HG02938 (cell line): ENCODE results near the gene TRIM71.
"Not testable (repeated sequence)": the region's sequence is repeated elsewhere in the genome, so short reads cannot be mapped to it uniquely, and the experiment has no call there.

Experiments used
- ATAC-seq: cut with Tn5 transposase; IDR thresholded peaks from one replicate; pipeline ENCODE4 v1.9.1; 2021; ENCODE audit warnings: mild to moderate bottlenecking, moderate library complexity; ENCODE audit not compliant: unreplicated experiment

Gene TRIM71

DNA sequence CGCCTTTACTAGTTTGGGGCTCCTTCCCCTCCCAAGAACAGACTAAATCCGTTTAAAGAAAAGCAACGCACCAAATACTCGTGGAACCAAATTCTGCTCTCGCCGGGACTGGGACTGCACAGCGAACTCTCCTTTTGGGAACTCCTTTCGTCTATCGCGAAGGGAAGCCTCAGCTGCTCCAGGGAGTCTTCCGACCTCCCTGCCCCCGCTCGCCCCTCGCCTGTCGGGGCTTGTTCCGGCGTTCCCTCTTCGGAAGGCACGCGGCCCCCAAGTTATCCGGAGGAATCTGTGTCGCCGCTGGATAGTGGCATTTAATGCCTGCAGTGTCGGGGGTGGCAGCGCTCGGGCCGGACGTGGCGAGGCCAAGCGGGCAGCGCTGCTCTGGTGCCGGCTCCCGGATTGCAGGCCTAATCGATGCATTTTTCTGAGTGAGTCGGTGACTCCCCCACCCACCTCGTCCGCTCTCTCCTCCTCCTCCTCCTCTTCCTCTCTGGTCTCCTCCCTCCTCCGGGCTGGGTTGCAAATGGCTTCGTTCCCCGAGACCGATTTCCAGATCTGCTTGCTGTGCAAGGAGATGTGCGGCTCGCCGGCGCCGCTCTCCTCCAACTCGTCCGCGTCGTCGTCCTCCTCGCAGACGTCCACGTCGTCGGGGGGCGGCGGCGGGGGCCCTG lies at the start of gene TRIM71:
TSS of gene TRIM71 (plus strand) at position 440 of the 671 bp plus-strand sequence. CDS start at position 524, 84 bp downstream.
- ATAC-seq = no peak

DNA sequence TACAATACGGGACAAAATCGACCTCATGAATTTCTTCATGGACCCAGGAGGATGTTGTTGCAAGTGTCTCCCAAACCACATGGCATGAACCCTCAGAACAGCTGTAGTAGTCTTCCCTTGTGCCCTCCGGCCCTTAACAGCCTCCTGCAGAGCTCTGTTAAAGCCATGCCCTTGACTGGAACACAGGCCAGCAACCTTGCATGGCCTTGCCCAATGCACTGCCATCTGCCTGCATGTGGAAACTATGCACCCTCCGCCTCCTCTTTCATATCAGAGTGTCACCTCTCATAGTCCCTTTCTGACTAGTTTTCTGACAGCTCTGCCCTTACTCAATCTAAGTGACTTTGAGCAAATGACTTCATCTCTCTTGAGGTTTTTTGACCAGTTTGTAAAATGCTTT lies 39.4 kb upstream of the TRIM71 start:
- ATAC-seq = no peak

GRCh38 chr3:32780071-32780734 lies 37.6 kb upstream of the TRIM71 start:
- no peak for ATAC-seq

- ATAC-seq = peak; percentile 20
Observed at GRCh38 chr3:32780735-32781210, 37.0 kb upstream of the TRIM71 start.

- peak; percentile 88 for ATAC-seq
Observed at GRCh38 chr3:32781211-32781968, 36.4 kb upstream of the TRIM71 start.

DNA sequence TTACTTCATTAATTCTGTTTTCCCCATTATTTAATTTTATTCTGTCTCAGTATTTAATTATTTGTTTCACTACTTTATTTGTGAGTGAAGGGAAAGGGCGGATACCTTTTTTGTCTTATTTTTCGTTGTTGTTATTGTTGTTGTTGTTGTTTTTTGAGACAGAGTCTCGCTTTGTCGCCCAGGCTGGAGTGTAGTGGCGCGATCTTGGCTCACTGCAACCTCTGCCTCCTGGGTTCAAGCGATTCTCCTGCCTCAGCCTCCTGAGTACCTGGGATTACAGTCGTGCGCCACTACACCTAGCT lies 35.9 kb upstream of the TRIM71 start:
- not testable (repeated sequence) for ATAC-seq

DNA sequence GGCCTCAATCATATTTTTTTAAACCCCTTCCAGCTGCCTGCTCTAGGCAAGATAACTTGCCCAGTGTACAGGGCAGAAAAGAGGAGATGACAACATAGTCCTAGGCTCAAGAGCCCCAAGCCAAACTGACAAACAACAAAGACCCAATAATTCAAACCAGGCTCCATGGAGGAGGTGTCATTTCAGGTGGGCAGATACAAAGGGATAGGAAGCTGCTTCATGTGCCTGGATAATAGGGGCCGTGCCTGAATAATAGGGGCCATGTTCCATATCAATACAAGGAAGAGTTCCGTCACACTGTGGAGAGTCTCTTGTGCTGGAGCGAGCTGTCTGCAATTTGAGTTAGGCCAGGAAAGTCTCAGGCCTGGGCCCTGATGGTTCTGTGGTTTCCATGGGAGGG lies 35.4 kb upstream of the TRIM71 start:
- ATAC-seq = no peak

GRCh38 chr3:32791833-32792232 lies 26.0 kb upstream of the TRIM71 start:
- no peak for ATAC-seq

DNA sequence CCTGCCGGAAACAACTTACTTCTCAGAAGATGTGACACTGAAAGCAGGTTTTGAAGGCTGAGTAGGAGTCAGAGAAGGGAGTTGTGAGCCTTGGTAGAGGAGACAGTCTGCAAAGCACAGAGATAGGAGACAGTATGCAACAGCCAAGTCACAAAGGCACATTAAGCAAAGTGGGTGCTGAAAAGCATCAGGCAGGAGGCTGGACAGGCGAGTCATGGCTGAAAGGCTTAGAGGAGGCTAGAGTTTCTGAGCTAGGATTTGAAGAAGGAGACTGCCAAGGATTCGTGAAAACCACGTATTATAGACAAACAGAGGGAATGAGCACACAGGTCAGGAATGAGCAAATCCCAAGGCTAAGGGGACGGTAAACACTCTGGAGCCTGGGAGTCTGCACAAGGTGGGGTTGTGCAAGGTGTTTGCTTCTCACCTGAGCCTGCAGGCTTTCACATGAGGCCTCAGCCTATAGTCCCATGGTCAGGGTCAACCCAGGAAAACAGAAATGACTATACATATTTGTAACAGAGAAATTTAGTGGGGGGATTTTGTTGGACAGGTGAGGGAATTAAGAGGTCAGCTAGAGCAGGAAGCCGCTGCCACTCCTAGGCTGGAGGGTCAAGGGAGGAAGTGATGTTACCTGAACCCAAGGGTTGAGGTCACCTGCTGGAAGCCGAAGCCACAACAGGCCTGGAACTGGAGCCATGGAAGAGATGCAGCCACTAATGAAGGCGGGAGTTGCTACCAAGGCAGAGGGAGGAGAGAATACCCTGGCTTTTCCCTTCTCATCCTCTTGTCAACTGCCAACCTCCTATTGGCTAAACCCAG lies 23.1 kb upstream of the TRIM71 start:
- no peak for ATAC-seq

DNA sequence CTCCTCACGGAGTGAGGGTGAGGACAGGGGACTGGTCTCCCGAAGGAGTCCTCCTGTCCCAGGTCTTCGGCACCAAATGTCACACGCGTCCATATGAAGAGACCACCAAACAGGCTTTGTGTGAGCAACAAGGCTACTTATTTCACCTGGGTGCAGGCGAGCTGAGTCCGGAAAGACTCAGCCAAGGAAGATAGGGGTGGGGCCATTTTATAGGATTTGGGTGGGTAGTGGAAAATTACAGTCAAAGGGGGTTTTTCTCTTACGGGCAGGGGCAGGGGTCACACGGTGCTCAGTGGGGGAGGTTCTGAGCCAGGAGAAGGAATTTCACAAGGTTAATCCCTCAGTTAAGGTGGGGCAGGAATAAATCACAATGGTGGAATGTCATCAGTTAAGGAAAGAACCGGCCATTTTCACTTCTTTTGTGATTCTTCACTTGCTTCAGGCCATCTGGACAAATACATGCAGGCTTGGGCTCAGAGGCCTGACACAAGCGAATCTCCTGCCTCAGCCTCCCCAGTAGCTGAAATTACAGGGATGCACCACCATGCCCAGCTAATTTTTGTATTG lies 21.3 kb upstream of the TRIM71 start:
- ATAC-seq = not testable (repeated sequence)

DNA sequence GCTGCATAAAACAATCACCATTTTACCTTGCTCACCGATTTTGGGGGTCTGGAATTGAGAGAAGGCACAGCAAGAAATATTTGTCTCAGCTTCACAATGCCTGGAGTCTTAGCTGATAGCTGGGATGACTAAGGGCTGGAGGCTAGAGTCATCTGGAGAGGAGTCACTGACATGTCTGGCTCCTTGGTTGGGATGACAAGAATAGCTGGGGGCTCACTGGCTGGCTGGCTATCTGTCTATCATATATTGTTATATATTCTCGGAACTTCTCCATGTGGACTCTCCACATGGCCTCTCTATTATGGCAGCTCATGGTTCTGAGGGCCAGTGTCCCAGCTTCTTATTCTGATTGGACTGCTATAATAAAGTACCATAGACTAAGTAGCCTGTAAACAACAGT lies 20.0 kb upstream of the TRIM71 start:
- no peak for ATAC-seq

DNA sequence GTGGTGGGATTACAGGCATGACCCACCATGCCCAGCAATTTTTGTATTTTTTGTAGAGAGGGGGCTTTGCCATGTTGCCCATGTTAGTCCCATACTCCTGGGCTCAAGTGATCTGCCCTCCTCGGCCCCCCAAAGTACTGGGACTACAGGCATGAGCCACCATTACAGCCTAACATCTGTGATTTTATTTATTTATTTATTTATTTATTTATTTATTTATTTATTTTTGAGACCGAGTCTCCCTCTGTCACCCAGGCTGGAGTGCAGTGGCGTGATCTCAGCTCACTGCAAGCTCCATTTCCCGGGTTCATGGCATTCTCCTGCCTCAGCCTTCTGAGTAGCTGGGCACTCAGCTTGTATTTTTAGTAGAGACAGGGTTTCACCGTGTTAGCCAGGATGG lies 16.4 kb upstream of the TRIM71 start:
- ATAC-seq = not testable (repeated sequence)

DNA sequence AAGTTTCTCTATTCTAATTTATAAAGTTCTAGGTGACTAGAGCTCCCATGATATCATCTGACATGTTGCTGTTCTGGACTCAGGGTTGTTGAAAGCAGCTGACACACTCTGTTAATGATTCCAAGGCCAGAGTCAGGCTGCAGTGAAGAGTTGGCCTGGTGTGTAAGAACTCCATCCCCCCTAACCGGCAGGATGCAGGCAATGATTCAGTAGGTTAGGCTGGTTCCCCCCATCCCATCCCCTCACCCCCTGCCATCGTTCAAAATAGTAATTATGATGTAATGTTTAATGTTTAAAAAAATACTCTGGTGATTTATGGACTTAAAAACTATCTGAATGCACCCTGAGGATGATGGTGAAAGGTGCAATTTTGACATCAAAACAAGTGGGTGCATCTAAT lies 4.6 kb upstream of the TRIM71 start:
- peak; percentile 53 for ATAC-seq

- ATAC-seq = no peak
Observed at GRCh38 chr3:32814361-32814760, 3.4 kb upstream of the TRIM71 start.

GRCh38 chr3:32815841-32816438 lies 1.9 kb upstream of the TRIM71 start:
- ATAC-seq = no peak

GRCh38 chr3:32816439-32817256 lies 1.1 kb upstream of the TRIM71 start:
- ATAC-seq = no peak

DNA sequence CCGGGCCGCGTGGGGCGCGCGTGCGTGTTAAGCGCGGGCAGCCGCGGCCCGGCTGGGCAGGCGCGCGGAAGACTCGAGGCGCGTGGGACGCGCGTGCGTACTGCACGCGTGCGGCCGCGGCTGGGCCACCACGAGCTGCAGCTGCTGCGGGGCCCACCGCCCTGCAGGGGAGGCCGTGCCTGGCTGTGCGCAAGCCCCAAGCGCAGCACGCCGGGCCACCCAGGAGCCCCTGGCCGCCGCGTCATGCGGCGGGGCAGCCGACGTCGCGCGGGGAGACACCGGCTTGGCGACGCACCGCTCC lies 590 bp upstream of the TRIM71 start:
- no peak for ATAC-seq

GRCh38 chr3:32818229-32818969 lies 602 bp downstream of the TRIM71 start:
- no peak for ATAC-seq

GRCh38 chr3:32818970-32819511 lies 1.2 kb downstream of the TRIM71 start:
- no peak for ATAC-seq
